ENCODE results near the gene PIK3R2. TPM values are rescaled to one million over a fixed set of nuclear protein-coding genes. Genes with fewer than 3 reads are reported as not detected.

The PIK3R2 gene
- total RNA-seq, 1 donor from 2014 or later, result 14.8 TPM

GRCh38 chr19:18171605-18172327, 18.8 kb downstream of the PIK3R2 start:
- DNase-seq (ENCODE audit: low spot score), result no peak
- no peak for ATAC-seq

GRCh38 chr19:18172331-18173053, 19.5 kb downstream of the PIK3R2 start:
- DNase-seq (ENCODE audit: low spot score) (no peak), ATAC-seq (no peak)

DNA sequence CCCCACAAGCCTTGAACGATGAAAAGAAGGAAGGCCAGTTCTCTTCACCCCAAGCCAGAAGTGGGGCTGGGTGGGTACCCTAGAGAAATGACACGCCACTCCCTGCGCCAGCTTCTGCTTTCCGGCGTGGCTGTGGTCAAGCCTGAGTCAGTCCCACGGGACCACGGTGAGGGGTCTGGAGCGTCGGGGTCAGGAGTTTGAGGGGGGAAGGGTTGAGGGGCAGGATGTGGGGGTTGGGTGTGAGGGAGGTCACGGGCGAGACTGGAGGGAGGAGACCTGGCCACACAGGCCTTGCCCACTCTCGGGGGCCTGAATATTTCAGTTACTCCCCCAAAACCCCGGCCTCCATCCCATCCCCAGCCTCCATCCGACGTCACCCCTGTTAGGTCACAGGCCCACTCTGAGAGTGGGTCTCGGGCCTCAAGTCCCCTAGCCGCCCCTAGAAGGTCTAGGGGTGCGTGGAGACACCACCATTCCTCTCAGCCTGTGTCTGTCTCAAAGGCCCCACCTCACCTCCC, 20.1 kb downstream of the PIK3R2 start:
- peak; percentile 1 for ATAC-seq
- DNase-seq (ENCODE audit: low spot score), result peak; percentile 64

GRCh38 chr19:18173572-18174288, 20.8 kb downstream of the PIK3R2 start, which contains the start of gene IFI30:
Gene IFI30, plus strand, starts transcription at chr19:18173813. Its CDS starts 29 bp downstream, at chr19:18173842.
- ATAC-seq (peak; percentile 89), DNase-seq (ENCODE audit: low spot score) (peak; percentile 92)

- DNase-seq (ENCODE audit: low spot score) (no peak), ATAC-seq (no peak)
Observed at GRCh38 chr19:18174983-18175382, 22.0 kb downstream of the PIK3R2 start.

DNA sequence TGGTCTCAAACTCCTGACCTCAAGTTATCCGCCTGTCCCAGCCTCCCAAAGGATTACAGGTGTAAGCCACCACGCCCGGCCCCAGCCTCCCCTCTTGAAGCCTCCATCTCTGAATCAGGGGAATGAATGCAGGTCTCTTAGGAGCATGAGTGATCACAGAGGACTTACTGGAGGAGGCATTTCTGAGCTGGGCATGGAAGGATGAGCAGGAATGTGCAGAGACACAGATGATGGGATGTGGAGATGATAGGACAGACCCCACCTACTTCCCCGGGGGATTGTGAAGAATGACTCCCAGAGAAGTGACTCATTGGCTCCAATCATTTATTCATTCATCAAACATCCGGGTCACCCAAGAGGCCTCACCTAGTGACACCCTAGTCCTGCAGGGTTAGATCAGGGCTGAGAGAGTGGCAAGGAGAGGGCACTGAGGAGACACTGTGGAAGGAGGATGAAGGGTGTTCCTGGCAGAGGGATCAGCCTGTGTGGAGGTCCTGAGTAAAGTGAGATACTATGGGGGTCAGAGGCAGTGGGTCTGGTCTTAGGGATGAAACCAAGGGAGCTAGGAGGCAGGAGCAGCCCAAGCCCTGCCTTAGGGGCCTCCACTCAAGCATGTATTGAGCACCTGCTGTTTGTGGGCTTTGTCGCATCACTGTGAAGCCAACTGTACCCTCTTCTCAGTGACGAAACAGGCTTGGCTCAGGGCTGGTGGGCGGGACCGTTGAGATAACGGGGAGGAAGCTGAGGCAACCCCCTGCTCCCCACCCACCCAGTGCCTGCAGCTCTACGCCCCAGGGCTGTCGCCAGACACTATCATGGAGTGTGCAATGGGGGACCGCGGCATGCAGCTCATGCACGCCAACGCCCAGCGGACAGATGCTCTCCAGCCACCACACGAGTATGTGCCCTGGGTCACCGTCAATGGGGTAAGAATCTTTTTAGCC, 23.7 kb downstream of the PIK3R2 start:
- DNase-seq (ENCODE audit: low spot score), result no peak
- no peak for ATAC-seq

- no peak for ATAC-seq
- no peak for DNase-seq (ENCODE audit: low spot score)
Observed at GRCh38 chr19:18179957-18180356, 27.0 kb downstream of the PIK3R2 start.

GRCh38 chr19:18183529-18183928, 30.6 kb downstream of the PIK3R2 start:
- ATAC-seq, result no peak
- DNase-seq (ENCODE audit: low spot score), result no peak

GRCh38 chr19:18185538-18185937, 32.6 kb downstream of the PIK3R2 start:
- ATAC-seq, result no peak
- DNase-seq (ENCODE audit: low spot score), result no peak

- ATAC-seq (no peak), DNase-seq (ENCODE audit: low spot score) (no peak)
Observed at GRCh38 chr19:18190278-18190677, 37.3 kb downstream of the PIK3R2 start.

DNA sequence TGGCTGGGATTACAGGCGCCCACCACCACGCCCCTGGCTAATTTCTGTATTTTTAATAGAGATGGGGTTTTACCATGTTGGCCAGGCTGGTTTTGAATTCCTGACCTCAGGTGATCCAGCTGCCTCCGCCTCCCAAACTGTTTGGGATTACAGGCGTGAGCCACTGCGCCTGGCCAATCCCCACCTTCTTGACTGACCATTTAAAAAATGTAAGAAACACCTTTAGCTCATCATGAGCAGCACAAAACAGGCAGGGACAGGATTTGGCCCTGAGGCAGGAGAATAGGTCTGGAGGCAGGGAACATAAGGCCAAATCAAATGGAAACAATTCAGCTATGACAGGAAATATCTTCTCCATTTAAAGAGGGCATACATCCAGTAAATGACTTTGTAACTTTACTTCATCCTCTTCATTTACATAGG, 38.7 kb downstream of the PIK3R2 start:
- DNase-seq (ENCODE audit: low spot score) (no peak), ATAC-seq (no peak)

DNA sequence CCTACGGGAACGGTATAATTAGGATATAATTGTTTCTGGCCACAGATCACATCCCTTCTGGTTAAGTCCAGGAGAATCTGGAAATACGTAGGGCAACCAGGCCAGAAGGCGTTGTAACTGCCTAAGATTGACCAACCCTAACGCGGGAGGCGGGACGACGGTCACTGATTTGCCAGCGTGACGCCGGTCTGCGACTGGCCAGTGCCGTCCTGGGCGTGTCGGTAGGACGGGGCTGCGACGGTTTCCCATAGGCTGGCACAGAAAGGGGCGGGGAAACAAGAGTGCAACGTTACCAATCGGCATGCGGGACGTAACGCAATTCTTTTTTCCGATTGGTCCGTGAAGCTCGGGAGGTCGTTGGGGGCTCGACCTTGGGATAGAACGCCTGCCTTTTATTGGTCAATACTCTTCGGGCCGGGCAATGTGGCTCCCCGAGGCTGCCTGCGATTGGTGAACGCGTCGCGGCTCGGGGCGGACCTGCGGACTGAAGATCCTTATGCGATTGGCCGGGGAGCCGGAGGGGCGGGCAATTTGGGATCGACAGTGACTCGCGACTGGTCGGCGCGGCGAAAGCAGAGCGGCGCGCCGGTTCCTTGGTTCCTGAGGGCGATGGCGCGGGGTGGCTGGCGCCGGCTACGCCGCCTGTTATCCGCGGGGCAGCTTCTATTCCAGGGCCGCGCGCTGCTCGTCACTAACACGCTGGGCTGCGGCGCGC, 39.9 kb downstream of the PIK3R2 start, which contains the start of gene MPV17L2:
Gene MPV17L2, plus strand, starts transcription at position 546 of the 715 bp plus-strand sequence. Its CDS starts 64 bp downstream, at position 610.
- DNase-seq (ENCODE audit: low spot score), result peak; percentile 100
- ATAC-seq, result peak; percentile 86

DNA sequence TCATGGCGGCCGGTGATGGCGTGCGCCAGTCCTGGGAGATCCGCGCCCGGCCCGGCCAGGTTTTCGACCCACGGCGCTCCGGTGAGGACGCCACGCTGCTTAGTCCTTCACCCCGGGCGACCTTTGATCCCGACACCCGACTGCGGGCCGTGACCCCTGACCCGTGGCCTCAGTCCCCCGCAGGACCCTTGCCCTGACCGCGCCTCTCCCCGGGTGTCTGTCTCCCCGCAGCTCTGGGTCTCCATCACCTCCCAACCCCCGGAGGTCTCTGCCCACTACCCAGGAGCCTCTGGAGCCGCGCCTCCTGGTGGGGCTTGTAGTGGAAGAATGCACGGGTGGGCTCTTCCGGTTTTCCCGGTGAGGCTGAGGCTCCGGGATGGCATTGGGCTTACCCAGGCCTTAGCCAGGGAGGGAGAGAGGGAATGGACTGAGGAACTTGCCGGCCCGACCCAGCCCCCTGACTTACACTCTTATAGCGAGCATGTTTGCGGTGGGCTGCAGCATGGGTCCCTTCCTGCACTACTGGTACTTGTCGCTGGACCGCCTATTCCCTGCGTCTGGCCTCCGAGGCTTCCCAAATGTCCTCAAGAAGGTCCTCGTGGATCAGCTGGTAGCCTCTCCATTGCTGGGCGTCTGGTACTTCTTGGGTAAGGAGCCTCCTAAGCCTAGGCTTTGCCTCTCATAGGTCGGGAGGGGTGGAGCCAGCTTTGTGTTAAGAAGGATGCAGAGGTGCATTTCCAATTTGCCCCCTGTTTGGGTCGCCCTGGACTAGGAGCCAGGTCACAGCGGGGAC, 40.6 kb downstream of the PIK3R2 start:
- peak; percentile 4 for ATAC-seq
- no peak for DNase-seq (ENCODE audit: low spot score)

DNA sequence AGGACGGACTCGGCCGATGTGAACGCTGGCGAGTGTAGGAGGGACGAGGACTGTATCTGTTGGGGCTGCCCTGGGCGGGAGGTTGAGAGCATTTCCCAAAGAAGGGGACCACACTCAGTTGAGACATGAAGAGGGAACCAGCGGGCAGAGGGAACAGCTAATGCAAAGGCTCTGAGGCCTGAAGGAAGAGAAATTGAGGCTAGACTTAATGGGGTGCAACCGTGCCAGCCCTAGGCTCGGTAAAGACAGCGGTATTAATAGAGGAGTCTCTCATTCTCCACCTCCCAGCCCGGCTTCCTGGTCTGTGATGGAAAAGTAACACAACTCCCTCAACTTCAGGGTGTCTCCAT, 41.2 kb downstream of the PIK3R2 start:
- ATAC-seq, result no peak
- no peak for DNase-seq (ENCODE audit: low spot score)

DNA sequence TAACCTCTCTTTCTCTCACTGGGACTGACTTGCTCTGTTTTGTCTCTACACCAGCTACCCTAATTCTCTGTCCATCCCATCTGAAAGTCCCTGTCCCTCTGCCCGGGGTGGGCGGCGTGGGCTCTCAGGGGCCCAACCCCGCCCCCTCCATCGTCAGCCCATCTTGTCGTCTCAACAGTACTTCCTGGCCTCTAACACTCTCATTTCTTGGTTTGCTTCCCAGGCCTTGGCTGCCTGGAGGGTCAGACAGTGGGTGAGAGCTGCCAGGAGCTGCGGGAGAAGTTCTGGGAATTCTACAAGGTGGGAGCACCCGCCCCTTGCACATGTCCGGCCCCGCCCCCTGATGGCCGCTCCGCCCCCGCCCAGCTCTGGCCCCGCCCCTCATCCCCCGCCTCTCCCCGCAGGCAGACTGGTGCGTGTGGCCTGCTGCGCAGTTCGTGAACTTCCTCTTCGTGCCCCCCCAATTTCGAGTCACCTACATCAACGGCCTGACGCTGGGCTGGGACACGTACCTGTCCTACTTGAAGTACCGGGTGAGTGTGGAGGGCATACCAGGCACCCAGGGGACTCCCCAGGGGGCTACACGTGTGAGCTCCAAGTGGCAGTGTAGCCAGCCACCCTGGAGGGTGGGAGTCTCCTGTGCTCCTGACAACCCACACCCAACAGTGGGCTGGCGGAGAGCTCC, 41.7 kb downstream of the PIK3R2 start:
- no peak for DNase-seq (ENCODE audit: low spot score)
- ATAC-seq, result no peak

DNA sequence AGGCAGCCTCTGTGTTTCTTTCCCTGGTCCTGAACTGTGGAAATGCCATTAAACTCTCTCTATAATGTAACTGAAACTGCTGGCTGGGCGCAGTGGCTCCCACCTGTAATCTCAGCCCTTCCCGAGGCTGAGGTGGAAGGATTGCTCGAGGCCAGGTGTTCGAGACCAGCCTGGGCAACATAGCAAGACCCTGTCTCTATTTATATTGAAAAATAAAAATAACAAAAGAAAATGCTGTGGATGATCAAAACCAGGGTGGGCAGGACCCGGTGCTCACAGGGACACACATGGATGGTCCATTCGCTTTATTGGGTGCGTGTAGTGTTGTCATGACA, 43.5 kb downstream of the PIK3R2 start:
- ATAC-seq (no peak), DNase-seq (ENCODE audit: low spot score) (no peak)

DNA sequence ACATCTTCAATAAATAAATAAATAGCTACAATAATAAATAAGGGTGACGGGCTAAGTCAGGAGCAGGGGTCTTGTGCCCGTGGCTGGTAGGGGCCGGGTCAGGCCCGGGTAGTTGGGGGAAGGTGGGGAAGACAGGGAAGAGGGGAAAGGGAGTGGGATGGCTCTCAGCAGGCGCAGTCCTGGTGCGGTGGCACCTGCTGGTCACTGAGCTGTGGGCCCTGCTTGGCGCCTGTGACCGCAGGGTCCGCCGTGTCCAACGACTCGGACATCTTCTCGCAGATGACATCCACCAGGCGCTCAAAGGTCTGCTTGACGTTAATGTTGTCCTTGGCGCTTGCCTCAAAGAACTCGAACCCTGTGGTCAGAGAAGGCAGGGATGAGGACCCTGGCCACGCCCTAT, 44.3 kb downstream of the PIK3R2 start:
- DNase-seq (ENCODE audit: low spot score) (no peak), ATAC-seq (no peak)

DNA sequence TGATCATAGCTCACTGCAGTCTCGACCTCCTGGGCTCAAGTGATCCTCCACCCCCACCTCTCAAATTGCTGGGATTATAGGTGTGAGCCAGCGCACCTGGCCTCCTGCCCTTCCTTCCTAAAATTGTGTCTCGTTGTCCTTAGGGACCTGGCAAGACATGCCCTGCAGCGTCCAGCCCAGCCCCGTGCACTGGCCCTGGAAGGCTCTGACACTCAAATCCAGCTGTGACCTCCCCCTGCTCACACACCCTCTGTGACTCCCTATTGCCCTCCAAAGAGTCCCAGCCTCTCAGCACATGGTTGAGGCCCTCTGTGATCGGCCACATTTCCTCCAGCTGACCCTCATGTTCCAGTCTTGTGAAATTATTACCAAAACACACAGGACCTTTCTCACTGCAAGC, 45.0 kb downstream of the PIK3R2 start:
- ATAC-seq, result no peak
- no peak for DNase-seq (ENCODE audit: low spot score)
